ENCODE measurements around the gene PLAC8.
A peak's percentile ranks its signal among the peaks of the same experiment; 100 is the strongest.

PLAC8 gene

DNA sequence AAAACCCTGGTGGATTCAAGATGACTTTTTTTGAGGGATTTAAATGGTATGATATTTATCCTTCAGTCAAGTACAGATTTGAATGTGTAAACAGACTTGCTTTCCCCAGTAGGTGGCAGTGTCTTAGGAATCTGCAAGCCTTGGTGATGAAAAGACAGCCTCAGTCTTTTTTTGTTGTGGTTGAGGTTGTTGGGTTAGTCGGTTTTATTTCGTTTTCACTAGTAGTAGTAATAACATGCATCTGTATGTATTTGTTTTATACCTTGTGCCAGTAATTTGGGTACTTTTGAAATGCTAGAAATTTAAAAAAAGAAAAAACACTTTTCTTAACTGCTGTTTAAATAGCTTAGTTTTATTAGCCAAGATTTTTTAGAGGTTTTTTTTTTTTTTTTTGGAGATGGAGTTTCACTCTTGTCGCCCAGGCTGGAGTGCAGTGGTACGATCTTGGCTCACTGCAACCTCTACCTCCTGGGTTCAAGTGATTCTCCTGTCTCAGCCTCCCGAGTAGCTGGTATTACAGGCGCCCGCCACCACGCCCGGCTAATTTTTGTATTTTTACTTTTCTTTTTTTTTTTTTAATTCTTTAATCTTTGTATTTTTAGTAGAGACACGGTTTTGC lies 40.3 kb downstream of the PLAC8 start:
- Histone ChIP-seq H2BK5ac (ENCODE audit: low read length) (no peak overlapping the region), H3K18ac (ENCODE audit: low read length) (no peak overlapping the region), H3K4me2 (ENCODE audit: low read length) (no peak overlapping the region), H2BK15ac (replicated peaks; ENCODE audit: low read depth) (no peak overlapping the region), H3K23ac (ENCODE audit: low read length) (no peak overlapping the region), H3K79me2 (ENCODE audit: control insufficient read depth, insufficient read depth, low read length) (no peaks in the 10 kb centered on the region), H3K79me1 (ENCODE audit: low read length) (no peaks in the 10 kb centered on the region), H3K56ac (ENCODE audit: low read length) (no peak overlapping the region), H3K27me3 (ENCODE audit: insufficient read depth, low read length, poor library complexity) (no peaks in the 10 kb centered on the region), H2BK120ac (ENCODE audit: low read depth, low read length) (no peak overlapping the region), H3K36me3 (ENCODE audit: control insufficient read depth, insufficient read depth, low read length) (no peaks in the 10 kb centered on the region), H3K9ac (ENCODE audit: low read length) (no peak overlapping the region), H3K4me1 (ENCODE audit: control insufficient read depth, low read depth, low read length) (no peaks in the 10 kb centered on the region), H4K8ac (ENCODE audit: low read depth, low read length) (no peak overlapping the region), H3K4ac (ENCODE audit: low read depth, low read length) (no peak overlapping the region), H3K27ac (ENCODE audit: low read depth, low read length) (no peak overlapping the region), H3K4me3 (ENCODE audit: low read length) (no peak overlapping the region), H2AK5ac (ENCODE audit: low read length) (no peak overlapping the region), H4K5ac (ENCODE audit: low read length) (no peak overlapping the region)
- WGBS (ENCODE audit: extremely low coverage, insufficient coverage, low lambda C conversion rate) = no CpG with 5 or more reads among the region's 10 CpGs
- peak; percentile 88 for DNase-seq

DNA sequence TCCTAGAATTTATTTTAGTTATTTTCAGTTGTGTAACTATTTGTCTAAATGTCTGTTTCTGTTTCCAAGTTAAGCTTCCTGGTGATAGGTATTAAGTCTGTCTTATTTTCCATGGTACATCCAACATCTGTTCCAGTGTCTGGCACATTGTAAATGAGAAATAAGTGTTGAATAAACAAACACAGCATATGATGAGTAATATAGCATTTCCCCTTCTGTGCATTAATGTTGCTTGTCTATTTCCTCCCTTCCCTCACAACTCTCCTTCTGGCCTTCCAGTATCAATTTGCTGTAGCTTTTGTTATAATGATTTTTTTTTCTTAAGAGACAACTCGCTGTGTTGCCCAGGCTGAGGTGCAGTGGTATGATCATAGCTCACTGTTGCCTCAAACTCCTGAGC lies 43.4 kb downstream of the PLAC8 start:
- no CpG with 5 or more reads among the region's 1 CpG for WGBS (ENCODE audit: extremely low coverage, insufficient coverage, low lambda C conversion rate)

DNA sequence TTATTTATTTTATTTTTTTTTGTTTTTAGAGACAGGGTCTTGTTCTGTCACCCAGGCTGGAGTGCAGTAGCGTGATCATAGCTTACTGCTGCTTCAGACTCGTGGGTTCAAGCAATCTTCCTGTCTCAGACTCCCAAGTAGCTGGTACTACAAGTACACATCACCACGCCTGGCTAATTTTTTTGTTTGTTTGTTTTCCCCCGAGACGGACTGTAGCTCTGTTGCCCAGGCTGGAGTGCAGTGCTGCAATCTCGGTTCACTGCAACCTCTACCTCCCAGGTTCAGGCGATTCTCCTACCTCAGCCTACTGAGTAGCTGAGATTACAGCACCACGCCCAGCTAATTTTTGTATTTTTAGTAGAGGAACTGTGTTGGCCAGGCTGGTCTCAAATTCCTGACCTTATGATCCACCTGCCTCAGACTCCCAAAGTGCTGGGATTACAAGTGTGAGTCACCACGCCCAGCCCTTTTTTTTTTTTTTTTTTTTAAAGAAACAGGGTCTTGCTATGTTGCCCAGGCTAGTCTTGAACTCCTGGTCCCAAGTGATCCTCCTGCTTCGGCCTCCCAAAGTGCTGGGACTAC lies 47.4 kb downstream of the PLAC8 start:
- H3K18ac ChIP-seq (ENCODE audit: low read length) = no peak overlapping the region
- no peaks in the 10 kb centered on the region for H3K79me2 ChIP-seq (ENCODE audit: control insufficient read depth, insufficient read depth, low read length)
- no peaks in the 10 kb centered on the region for H3K4me1 ChIP-seq (ENCODE audit: control insufficient read depth, low read depth, low read length)
- H4K8ac ChIP-seq (ENCODE audit: low read depth, low read length) = no peak overlapping the region
- no peaks in the 10 kb centered on the region for H3K27me3 ChIP-seq (ENCODE audit: insufficient read depth, low read length, poor library complexity)
- no peak overlapping the region for H3K9ac ChIP-seq (ENCODE audit: low read length)
- no peak overlapping the region for H3K4me3 ChIP-seq (ENCODE audit: low read length)
- H3K23ac ChIP-seq (ENCODE audit: low read length) = no peak overlapping the region
- H4K5ac ChIP-seq (ENCODE audit: low read length) = no peak overlapping the region
- H3K4me2 ChIP-seq (ENCODE audit: low read length) = no peak overlapping the region
- no CpG with 5 or more reads among the region's 10 CpGs for WGBS (ENCODE audit: extremely low coverage, insufficient coverage, low lambda C conversion rate)
- H2AK5ac ChIP-seq (ENCODE audit: low read length) = no peak overlapping the region
- H3K56ac ChIP-seq (ENCODE audit: low read length) = no peak overlapping the region
- no peak overlapping the region for H3K4ac ChIP-seq (ENCODE audit: low read depth, low read length)
- no peaks in the 10 kb centered on the region for H3K79me1 ChIP-seq (ENCODE audit: low read length)
- H2BK5ac ChIP-seq (ENCODE audit: low read length) = no peak overlapping the region
- no peak overlapping the region for H2BK15ac ChIP-seq (replicated peaks; ENCODE audit: low read depth)
- no peak for DNase-seq
- H3K36me3 ChIP-seq (ENCODE audit: control insufficient read depth, insufficient read depth, low read length) = peaks cover 2% of the 10 kb centered on the region
- H2BK120ac ChIP-seq (ENCODE audit: low read depth, low read length) = no peak overlapping the region
- no peak overlapping the region for H3K27ac ChIP-seq (ENCODE audit: low read depth, low read length)

More for the DNA sequence above, 43.4 kb downstream of the PLAC8 start:
- Histone ChIP-seq H3K79me1 (ENCODE audit: low read length) (no peaks in the 10 kb centered on the region), H3K79me2 (ENCODE audit: control insufficient read depth, insufficient read depth, low read length) (no peaks in the 10 kb centered on the region), H3K23ac (ENCODE audit: low read length) (no peak overlapping the region), H2BK5ac (ENCODE audit: low read length) (no peak overlapping the region), H4K5ac (ENCODE audit: low read length) (no peak overlapping the region), H3K4me1 (ENCODE audit: control insufficient read depth, low read depth, low read length) (no peaks in the 10 kb centered on the region), H4K8ac (ENCODE audit: low read depth, low read length) (no peak overlapping the region), H3K4ac (ENCODE audit: low read depth, low read length) (no peak overlapping the region), H3K27ac (ENCODE audit: low read depth, low read length) (no peak overlapping the region), H3K18ac (ENCODE audit: low read length) (no peak overlapping the region), H3K4me2 (ENCODE audit: low read length) (no peak overlapping the region), H3K9ac (ENCODE audit: low read length) (no peak overlapping the region), H2AK5ac (ENCODE audit: low read length) (no peak overlapping the region), H2BK15ac (replicated peaks; ENCODE audit: low read depth) (no peak overlapping the region), H3K56ac (ENCODE audit: low read length) (no peak overlapping the region), H3K36me3 (ENCODE audit: control insufficient read depth, insufficient read depth, low read length) (no peaks in the 10 kb centered on the region), H3K4me3 (ENCODE audit: low read length) (no peak overlapping the region), H3K27me3 (ENCODE audit: insufficient read depth, low read length, poor library complexity) (no peaks in the 10 kb centered on the region), H2BK120ac (ENCODE audit: low read depth, low read length) (no peak overlapping the region)
- DNase-seq = no peak

DNA sequence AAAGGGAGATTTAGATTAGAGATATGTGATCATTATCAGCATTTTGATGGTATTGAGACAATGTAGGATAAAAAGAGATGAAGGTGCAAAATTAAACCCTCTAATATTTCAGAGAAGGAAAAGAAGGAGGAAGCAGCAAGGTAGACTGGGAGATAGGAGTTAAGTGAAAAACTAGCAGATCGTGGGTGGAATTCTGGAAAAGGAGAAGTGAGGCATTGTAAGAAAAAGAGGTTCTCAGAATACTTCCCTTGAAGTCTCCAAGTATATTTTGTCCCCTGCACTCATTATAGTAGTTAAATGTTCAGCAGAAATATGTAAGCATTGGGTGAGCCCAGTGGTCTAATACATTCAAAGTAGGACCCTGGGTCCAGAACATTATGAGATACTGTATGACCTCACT lies 49.3 kb downstream of the PLAC8 start:
- Histone ChIP-seq H3K79me1 (ENCODE audit: low read length) (no peaks in the 10 kb centered on the region), H3K56ac (ENCODE audit: low read length) (no peak overlapping the region), H3K9ac (ENCODE audit: low read length) (no peak overlapping the region), H2BK15ac (replicated peaks; ENCODE audit: low read depth) (no peak overlapping the region), H4K5ac (ENCODE audit: low read length) (no peak overlapping the region), H3K79me2 (ENCODE audit: control insufficient read depth, insufficient read depth, low read length) (no peaks in the 10 kb centered on the region), H3K4me3 (ENCODE audit: low read length) (no peak overlapping the region), H2BK5ac (ENCODE audit: low read length) (no peak overlapping the region), H3K4me1 (ENCODE audit: control insufficient read depth, low read depth, low read length) (no peaks in the 10 kb centered on the region), H3K23ac (ENCODE audit: low read length) (no peak overlapping the region), H2AK5ac (ENCODE audit: low read length) (no peak overlapping the region), H3K4ac (ENCODE audit: low read depth, low read length) (no peak overlapping the region), H3K4me2 (ENCODE audit: low read length) (no peak overlapping the region), H3K18ac (ENCODE audit: low read length) (no peak overlapping the region), H3K36me3 (ENCODE audit: control insufficient read depth, insufficient read depth, low read length) (peaks cover 2% of the 10 kb centered on the region), H3K27me3 (ENCODE audit: insufficient read depth, low read length, poor library complexity) (no peaks in the 10 kb centered on the region), H3K27ac (ENCODE audit: low read depth, low read length) (no peak overlapping the region), H4K8ac (ENCODE audit: low read depth, low read length) (no peak overlapping the region), H2BK120ac (ENCODE audit: low read depth, low read length) (peak overlapping the region; percentile 28)
- WGBS (ENCODE audit: extremely low coverage, insufficient coverage, low lambda C conversion rate) = no CpG with 5 or more reads among the region's 1 CpG
- no peak for DNase-seq

DNA sequence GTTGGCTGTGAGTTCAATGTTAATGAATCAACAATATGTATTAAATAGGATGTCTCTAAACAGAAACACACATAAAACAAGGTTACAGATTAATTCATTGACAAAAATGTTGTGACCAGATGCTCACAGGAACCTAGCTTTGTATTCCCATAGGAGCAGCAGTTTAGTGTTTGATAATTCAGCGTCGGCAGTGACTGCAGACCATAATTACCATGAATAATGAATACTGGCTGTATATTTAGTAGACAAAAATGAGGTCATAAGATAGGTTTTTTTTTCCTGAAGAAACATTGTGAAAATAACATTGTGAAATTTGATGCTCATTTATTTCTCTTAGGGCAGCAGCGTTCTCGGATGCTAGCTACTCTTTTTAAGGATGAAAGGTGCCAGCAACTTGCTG lies 51.8 kb downstream of the PLAC8 start:
- Histone ChIP-seq H3K27ac (ENCODE audit: low read depth, low read length) (no peak overlapping the region), H2BK15ac (replicated peaks; ENCODE audit: low read depth) (no peak overlapping the region), H3K79me2 (ENCODE audit: control insufficient read depth, insufficient read depth, low read length) (no peaks in the 10 kb centered on the region), H3K4me3 (ENCODE audit: low read length) (no peak overlapping the region), H2BK120ac (ENCODE audit: low read depth, low read length) (no peak overlapping the region), H3K4me2 (ENCODE audit: low read length) (no peak overlapping the region), H3K36me3 (ENCODE audit: control insufficient read depth, insufficient read depth, low read length) (peaks cover 2% of the 10 kb centered on the region), H4K5ac (ENCODE audit: low read length) (no peak overlapping the region), H3K23ac (ENCODE audit: low read length) (no peak overlapping the region), H3K27me3 (ENCODE audit: insufficient read depth, low read length, poor library complexity) (no peaks in the 10 kb centered on the region), H3K9ac (ENCODE audit: low read length) (no peak overlapping the region), H3K79me1 (ENCODE audit: low read length) (no peaks in the 10 kb centered on the region), H3K56ac (ENCODE audit: low read length) (no peak overlapping the region), H3K4me1 (ENCODE audit: control insufficient read depth, low read depth, low read length) (no peaks in the 10 kb centered on the region), H2AK5ac (ENCODE audit: low read length) (no peak overlapping the region), H4K8ac (ENCODE audit: low read depth, low read length) (no peak overlapping the region), H2BK5ac (ENCODE audit: low read length) (no peak overlapping the region), H3K4ac (ENCODE audit: low read depth, low read length) (no peak overlapping the region), H3K18ac (ENCODE audit: low read length) (no peak overlapping the region)
- WGBS (ENCODE audit: extremely low coverage, insufficient coverage, low lambda C conversion rate) = no CpG with 5 or more reads among the region's 4 CpGs
- no peak for DNase-seq

DNA sequence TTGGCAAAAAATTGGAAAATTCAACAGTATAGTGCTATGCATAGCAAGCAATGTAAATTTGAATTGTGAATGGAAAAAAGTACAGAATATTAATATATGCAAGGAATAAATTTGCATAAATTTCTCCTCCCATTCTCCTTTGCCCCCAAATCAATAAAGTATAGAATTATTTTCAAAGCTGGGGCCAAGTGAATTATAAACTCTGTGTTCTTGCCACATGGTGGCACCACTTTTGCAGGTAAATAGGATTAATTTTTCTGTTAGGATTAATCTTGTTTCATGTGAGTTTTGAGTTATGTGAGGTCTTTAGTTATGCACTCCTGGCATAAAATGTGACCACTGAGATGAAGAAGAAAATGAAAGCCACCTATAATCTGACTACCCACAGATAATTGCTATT lies 59.6 kb downstream of the PLAC8 start:
- H2BK5ac ChIP-seq (ENCODE audit: low read length) = no peak overlapping the region
- no peak overlapping the region for H3K23ac ChIP-seq (ENCODE audit: low read length)
- H4K5ac ChIP-seq (ENCODE audit: low read length) = no peak overlapping the region
- no peaks in the 10 kb centered on the region for H3K79me2 ChIP-seq (ENCODE audit: control insufficient read depth, insufficient read depth, low read length)
- DNase-seq = no peak
- no peak overlapping the region for H2BK120ac ChIP-seq (ENCODE audit: low read depth, low read length)
- no peak overlapping the region for H3K4me3 ChIP-seq (ENCODE audit: low read length)
- no peaks in the 10 kb centered on the region for H3K27me3 ChIP-seq (ENCODE audit: insufficient read depth, low read length, poor library complexity)
- H3K79me1 ChIP-seq (ENCODE audit: low read length) = no peaks in the 10 kb centered on the region
- H3K27ac ChIP-seq (ENCODE audit: low read depth, low read length) = no peak overlapping the region
- no peak overlapping the region for H3K4ac ChIP-seq (ENCODE audit: low read depth, low read length)
- no peak overlapping the region for H3K9ac ChIP-seq (ENCODE audit: low read length)
- H3K56ac ChIP-seq (ENCODE audit: low read length) = no peak overlapping the region
- H3K4me1 ChIP-seq (ENCODE audit: control insufficient read depth, low read depth, low read length) = no peaks in the 10 kb centered on the region
- H4K8ac ChIP-seq (ENCODE audit: low read depth, low read length) = no peak overlapping the region
- H2AK5ac ChIP-seq (ENCODE audit: low read length) = no peak overlapping the region
- no peak overlapping the region for H2BK15ac ChIP-seq (replicated peaks; ENCODE audit: low read depth)
- no peaks in the 10 kb centered on the region for H3K36me3 ChIP-seq (ENCODE audit: control insufficient read depth, insufficient read depth, low read length)
- H3K18ac ChIP-seq (ENCODE audit: low read length) = no peak overlapping the region
- H3K4me2 ChIP-seq (ENCODE audit: low read length) = no peak overlapping the region

All from mesendoderm (in vitro differentiated cells).